ENCODE measurements around the gene ZFHX3.
"Not testable (repeated sequence)": the region's sequence is repeated elsewhere in the genome, so short reads cannot be mapped to it uniquely, and the experiment has no call there.

ZFHX3 gene

GRCh38 chr16:72995882-72996270 lies 52.1 kb downstream of the ZFHX3 start:
- DNase-seq: not testable (repeated sequence)

- peak; percentile 43 for DNase-seq
Measured at GRCh38 chr16:72995151-72995881, 52.6 kb downstream of the ZFHX3 start.

- DNase-seq: no peak
Measured at GRCh38 chr16:72992142-72992601, 55.8 kb downstream of the ZFHX3 start.

GRCh38 chr16:72991644-72992043 lies 56.3 kb downstream of the ZFHX3 start:
- DNase-seq: no peak

GRCh38 chr16:72991211-72991610 lies 56.7 kb downstream of the ZFHX3 start:
- DNase-seq: no peak

GRCh38 chr16:72990571-72990970 lies 57.4 kb downstream of the ZFHX3 start:
- DNase-seq: no peak

- DNase-seq: peak; percentile 58
Measured at GRCh38 chr16:72989579-72990551, 58.1 kb downstream of the ZFHX3 start.

- DNase-seq: not testable (repeated sequence)
Measured at GRCh38 chr16:72989203-72989578, 58.7 kb downstream of the ZFHX3 start.

- no peak for DNase-seq
Measured at GRCh38 chr16:72988569-72988968, 59.4 kb downstream of the ZFHX3 start.

- no peak for DNase-seq
Measured at GRCh38 chr16:72987480-72987901, 60.4 kb downstream of the ZFHX3 start.

GRCh38 chr16:72985995-72986394 lies 61.9 kb downstream of the ZFHX3 start:
- DNase-seq: no peak

- DNase-seq: no peak
Measured at GRCh38 chr16:72985148-72985941, 62.6 kb downstream of the ZFHX3 start.

GRCh38 chr16:72983728-72984350 lies 64.1 kb downstream of the ZFHX3 start:
- no peak for DNase-seq

- no peak for DNase-seq
Measured at GRCh38 chr16:72983241-72983640, 64.7 kb downstream of the ZFHX3 start.

- no peak for DNase-seq
Measured at GRCh38 chr16:72979974-72980373, 68.0 kb downstream of the ZFHX3 start.

GRCh38 chr16:72978212-72978611 lies 69.7 kb downstream of the ZFHX3 start:
- DNase-seq: no peak

- no peak for DNase-seq
Measured at GRCh38 chr16:72977127-72977526, 70.8 kb downstream of the ZFHX3 start.

GRCh38 chr16:72976438-72977064 lies 71.4 kb downstream of the ZFHX3 start:
- no peak for DNase-seq

- DNase-seq: no peak
Measured at GRCh38 chr16:72975809-72976437, 72.0 kb downstream of the ZFHX3 start.

- no peak for DNase-seq
Measured at GRCh38 chr16:72974142-72974769, 73.7 kb downstream of the ZFHX3 start.

Data from hematopoietic multipotent progenitor cell treated with erythropoietin and hydrocortisone succinate and interleukin-3 and kit ligand, for 6 days (in vitro differentiated cells).